Loucy (cell line): ENCODE results near the gene DCAF10.

Experiments used
- EZH2phosphoT487 ChIP-seq: fragments of 200-600 bp; IDR thresholded peaks from 2 replicates; pipeline ENCODE4 v1.6.1; 2018; ENCODE audit warnings: antibody characterized with exemption, mild to moderate bottlenecking, moderate library complexity, borderline replicate concordance
- TF ChIP-seq, protein P1 (sequence below): fragments of 200-600 bp; sonication (generic); conservative IDR thresholded peaks from 2 replicates; pipeline ENCODE4 v1.5.1; 2014; ENCODE audit warnings: mild to moderate bottlenecking, antibody characterized with exemption, low read length

- TF ChIP-seq, protein P1, sequence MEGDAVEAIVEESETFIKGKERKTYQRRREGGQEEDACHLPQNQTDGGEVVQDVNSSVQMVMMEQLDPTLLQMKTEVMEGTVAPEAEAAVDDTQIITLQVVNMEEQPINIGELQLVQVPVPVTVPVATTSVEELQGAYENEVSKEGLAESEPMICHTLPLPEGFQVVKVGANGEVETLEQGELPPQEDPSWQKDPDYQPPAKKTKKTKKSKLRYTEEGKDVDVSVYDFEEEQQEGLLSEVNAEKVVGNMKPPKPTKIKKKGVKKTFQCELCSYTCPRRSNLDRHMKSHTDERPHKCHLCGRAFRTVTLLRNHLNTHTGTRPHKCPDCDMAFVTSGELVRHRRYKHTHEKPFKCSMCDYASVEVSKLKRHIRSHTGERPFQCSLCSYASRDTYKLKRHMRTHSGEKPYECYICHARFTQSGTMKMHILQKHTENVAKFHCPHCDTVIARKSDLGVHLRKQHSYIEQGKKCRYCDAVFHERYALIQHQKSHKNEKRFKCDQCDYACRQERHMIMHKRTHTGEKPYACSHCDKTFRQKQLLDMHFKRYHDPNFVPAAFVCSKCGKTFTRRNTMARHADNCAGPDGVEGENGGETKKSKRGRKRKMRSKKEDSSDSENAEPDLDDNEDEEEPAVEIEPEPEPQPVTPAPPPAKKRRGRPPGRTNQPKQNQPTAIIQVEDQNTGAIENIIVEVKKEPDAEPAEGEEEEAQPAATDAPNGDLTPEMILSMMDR = no peak
- no peak for TF ChIP-seq EZH2phosphoT487
Observed at GRCh38 chr9:37852222-37852621, 51.6 kb downstream of the DCAF10 start.
